Measurements from ENCODE around the gene ARX.

DNA sequence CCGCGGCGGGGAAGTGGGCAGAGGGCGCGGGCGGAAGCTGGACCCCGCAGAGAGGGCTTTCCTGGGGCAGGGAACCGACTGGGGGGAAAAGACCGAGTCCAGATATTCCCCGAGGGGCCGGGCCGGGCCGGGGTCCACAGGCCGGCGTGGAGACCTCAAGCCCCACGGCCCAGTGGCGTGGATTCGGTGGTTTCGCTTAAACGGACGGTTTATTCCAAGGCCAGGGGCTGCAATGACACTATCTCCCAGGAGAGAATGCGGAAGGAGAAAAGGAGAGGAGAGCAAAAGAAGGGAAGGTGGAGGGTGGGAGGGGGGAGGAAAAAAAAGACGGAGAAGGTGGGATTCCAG lies 10.8 kb downstream of the ARX start:
- TF ChIP-seq POLR2A (IDR thresholded peaks at IDR 0.05; ENCODE audit: low read depth, low read length) (no peak), POLR2AphosphoS5 (IDR thresholded peaks at IDR 0.05; ENCODE audit: low read depth, low read length) (no peak)
